Middle frontal gyrus (tissue), 1 donor: ENCODE measurements around the gene MMP23B.
"Not testable (repeated sequence)": the region's sequence is repeated elsewhere in the genome, so short reads cannot be mapped to it uniquely, and the experiment has no call there.

Experiments
- DNase-seq: peaks from one replicate; pipeline ENCODE4 v3.0.0-alpha.2; 2015; ENCODE audit warnings: low spot score; ENCODE audit errors: extremely low spot score

The MMP23B gene

DNA sequence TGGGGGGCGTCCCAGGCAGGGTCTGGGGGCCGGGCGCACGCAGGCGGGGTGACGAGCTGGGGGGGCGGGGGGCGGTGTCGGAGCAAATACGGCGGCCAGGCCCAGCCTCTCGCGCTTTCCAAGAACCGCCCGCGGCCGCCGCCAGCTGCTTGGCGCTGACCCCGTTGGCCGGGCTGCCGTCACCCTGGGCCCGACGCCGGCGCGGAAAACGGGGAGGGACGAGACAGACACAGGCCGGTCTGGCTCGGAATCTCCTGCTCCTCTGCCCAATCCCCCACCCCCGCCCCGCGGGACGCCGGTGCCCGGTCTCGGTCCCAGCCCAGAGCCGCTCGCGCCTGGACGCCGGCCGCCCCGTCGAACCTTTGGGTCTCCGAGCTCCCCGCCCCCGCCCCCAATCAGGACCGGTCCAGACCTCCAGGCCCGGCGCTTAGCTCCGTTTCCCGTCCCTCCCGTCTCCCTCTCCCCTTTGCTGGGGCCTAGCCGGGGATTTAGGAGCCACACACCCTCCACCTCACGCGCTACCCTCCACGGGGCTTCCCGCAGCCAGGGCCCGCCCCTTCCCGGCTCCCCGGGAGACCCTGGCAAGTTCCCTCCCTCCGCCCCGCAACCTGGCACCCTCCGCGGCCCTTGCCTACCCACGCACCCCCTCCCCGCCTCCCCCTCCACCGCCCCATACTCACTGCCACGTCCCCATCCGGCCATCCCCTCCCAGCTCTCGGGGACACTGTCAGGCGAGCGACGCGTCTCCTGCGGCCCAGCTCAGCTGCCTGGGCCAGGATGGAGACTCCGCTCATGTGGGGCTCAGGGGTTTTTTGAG is 800 bp upstream of the MMP23B start:
- DNase-seq: no peak

DNA sequence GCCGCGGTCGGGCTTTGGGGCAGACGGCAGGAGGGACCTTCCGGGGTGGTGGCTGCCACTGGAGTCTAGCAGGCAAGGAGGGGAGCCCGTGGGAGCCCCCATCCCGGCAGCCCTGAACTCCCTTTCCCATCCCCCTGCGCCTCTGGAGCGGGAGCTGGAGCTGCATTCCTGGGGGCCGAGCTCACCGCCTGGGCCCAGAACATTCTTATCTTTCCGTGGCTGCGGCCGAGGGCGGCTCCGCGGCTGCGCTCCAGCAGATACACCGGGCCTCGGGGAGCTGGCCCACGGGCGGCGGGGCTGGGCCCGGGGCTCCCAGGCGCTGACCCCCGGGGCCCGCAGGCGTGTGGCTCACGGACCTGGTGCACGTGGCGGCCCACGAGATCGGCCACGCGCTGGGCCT is 1.4 kb downstream of the MMP23B start:
- DNase-seq: not testable (repeated sequence)

DNA sequence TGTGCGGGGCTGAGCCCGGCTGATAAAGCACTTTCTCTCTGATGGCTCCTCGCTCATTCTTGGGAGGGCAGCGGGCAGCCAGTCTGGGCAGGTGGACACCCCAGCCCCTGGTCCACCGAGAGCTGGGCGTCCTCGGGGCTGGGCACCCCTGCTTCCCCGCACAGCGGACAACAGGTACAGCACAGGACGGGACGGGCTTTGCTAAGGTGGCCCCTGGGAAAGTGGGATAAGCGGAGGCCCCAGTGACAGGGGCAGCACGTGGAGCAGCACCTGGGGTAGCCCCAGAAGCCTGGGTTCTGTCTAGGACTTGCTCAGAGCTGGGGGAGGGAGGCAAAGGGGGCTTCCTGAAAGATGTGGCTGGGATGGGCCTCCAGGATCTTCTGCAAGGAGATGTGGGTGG is 2.6 kb downstream of the MMP23B start:
- not testable (repeated sequence) for DNase-seq

DNA sequence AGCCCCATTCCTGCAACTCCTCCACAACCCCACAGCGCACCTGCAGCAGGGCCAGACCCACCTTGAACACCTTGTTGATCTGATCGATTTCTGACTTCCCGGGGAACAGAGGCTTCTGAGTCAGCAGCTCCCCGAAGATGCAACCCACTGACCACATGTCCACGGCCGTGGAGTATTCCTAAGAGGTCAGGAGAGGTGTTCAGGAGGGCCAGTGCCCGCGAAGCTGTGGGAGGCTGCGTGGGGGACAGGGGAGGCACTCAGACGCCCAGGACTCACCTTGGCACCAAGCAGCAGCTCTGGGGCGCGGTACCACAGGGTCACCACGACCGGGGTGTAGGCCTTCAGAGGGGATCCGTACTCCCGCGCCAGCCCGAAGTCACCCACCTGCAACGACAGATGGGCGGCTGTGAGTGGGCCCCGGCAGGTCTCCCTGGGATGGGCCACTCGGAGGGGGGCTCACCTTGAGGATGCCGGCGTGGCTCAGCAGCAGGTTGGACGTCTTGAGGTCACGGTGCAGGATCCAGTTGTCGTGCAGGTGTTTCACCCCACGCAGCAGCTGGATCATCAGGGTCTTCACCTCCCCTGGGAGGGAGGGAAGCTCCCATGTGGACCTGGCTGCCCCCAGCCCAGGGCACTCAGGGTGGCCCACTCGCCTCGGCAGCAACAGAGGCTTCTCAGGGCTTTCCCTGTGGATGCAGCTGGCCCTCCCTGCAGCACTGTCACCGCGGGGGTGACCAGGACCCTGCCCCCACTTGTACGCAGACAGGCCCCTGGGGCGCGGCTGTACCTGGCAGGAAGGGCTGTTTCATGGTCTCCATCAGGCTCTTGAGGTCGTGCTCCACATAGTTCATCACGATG is 4.9 kb downstream of the MMP23B start:
- DNase-seq: not testable (repeated sequence)

DNA sequence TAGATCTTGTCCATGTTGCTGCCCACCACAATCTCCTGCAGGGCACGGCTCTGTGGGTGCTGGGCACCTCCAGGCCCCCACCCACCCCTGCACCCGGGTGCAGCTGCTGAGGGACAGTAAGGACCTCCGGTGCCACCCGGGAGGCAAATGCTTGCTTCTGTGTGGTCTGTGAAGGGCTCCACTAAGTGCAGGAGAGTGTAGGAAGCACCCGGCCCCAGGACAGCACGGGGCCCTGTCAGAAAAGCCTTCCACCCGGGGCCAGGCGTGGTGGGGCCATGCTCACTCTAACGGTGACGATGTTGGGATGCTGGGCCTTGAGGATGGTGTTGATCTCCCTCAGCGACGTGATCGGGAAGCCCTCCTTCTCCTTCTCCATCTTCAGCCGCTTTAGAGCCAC is 5.5 kb downstream of the MMP23B start:
- DNase-seq: not testable (repeated sequence)

DNA sequence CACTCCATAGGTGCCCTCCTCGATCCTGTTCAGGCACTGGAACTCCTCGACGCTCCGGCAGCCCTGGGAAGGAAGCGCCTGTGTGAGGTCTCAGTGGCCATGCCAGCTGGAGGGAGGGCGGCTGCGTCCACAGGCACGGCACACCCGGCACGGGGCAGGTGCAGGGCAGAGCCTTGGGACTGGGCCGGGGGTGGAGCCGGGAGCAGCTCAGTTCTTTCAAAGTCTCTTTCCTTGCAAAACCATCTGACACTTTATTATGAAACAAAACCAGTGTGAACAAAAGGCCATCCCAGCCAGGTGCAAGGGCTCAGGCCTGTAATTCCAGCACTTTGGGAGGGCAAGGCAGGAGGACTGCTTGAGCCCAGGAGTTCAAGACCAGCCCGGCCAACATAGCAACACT is 6.6 kb downstream of the MMP23B start:
- DNase-seq: not testable (repeated sequence)

DNA sequence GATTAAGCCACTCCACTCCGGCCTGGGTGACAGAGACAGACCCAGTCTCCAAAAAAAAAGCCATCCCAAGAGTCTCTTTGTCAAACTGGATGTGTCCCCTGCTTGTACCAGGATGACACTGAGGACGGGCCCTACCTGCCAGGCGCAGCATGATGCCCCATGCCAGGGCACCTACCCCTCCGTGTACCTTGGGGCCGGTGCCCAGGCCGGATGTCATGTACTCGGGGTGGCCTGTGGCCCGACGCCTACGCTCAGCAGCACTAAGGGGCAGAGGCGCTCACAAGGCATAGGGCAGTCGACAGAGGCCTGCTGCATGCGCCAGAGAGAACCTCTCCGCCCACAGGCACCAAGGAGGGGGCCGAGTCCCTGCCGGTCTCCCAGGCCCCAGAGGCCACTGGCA is 7.4 kb downstream of the MMP23B start:
- not testable (repeated sequence) for DNase-seq

DNA sequence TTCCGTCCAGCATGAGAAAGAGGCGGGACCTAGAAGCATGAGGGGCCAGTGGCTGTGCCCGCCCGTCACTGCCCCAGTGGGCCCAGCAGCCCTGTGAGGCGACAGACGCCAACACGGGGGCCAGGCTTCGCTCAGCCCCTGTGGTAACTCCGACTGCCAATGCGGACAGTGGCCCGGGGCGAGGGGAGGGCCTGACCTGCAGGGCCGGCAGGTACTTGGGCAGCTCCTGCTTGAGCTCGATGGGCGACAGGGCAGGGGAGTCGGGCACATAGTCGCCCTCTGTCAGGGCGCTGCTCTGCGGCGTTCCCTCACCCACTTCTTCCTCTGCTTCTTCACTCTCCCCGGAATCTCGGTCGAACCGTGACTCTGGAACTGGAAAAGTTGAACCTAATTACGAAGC is 8.1 kb downstream of the MMP23B start:
- not testable (repeated sequence) for DNase-seq

DNA sequence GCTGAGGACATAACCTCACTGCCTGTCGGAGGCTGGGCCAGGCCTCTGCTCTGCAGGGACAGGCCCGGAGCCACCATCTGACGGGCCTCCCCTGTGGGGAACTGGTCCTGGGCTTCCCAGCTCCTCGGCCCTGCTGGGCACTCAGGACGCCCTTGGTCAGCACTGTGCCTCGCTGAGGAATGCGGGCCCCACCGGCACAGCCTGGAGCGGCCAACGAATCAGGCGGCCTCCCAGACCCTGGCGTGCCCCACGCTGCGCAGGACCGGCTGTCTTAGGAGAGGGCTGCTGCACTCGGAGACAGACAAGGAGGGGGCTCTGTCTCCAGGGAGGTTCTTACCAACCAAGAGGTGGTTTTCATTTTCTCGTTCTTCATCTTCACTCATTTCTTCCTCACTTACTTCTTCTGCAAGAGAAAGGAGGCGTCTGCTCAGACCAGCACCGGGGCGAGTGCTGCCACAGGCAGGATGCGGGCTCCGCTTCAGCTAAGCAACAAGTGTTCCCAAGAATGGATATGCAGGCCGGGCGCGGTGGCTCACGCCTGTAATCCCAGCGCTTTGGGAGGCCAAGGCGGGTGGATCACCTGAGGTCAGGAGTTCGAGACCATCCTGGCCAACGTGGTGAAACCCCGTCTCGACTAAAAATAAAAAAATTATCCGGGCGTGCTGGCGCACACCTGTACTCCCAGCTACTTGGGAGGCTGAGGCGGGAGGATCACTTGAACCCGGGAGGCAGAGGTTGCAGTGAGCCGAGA is 8.9 kb downstream of the MMP23B start:
- DNase-seq: not testable (repeated sequence)

DNA sequence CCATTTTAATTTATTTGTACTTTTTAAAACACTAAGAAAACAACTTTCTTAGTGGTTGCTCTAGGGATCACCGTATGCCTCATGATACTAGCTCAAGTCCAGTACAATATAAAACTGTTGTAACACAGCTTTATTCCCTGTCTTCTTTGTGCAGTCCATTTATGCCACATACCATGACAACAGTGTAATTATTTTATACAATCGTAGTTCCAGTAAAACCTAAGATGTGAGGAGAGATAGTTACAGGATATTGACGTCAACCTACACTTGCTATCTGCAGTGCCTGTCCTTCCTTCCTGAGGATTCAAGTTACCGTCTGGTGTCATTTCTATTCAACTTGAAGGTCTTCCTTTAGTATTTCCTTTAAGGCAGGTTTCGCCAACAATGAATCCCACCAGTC is 14.4 kb downstream of the MMP23B start:
- DNase-seq: not testable (repeated sequence)

DNA sequence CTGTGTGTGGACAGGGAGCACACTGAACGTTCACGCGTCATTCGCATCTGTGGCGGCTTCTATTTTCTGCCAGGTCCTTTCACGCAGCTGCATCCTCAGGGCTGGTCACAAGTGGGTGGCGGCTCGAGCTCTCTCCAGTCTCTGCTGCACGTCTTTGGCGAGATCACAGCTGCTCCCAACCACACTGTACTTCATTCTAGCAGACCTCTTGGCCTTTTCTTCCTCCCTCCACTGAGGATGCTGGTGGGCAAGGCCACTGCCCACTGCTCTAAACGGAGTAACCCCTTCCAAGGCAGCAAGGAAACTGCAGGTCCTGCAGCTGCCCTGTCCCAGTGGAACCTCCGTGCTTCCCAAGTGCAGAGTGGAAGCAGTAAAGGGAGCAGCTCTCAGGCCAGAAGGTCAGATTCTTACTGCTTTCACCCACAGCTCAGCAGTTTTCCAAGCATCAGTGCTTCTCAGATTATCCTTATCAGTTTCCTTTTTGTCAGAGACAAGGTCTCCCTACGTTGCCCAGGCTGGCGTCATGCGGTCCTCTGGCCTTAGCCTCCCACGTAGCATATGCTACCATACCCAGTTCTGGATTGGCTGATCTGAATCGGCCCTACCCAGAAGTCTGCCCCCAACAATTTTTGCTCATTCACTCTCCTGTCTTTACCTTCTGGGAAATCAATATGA is 15.7 kb downstream of the MMP23B start:
- not testable (repeated sequence) for DNase-seq

DNA sequence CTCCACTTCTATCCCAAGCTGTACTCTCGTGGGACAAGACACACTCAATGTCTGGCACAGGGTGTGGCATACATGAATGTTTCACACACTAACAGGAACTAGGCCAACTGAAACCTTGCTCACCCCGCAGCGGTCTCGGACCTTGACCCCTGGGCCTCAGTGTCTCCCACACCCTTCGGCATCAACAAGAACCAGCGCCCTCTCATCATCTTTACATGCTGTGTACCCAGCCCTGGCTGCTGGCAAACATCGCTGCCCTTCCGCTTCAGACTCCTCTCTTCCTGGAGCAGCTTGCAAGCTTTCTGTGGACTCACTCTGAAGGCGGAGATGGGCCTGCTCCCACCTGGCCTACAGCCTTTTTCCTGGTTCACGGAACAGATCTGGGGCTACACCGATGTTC is 16.3 kb downstream of the MMP23B start:
- not testable (repeated sequence) for DNase-seq

DNA sequence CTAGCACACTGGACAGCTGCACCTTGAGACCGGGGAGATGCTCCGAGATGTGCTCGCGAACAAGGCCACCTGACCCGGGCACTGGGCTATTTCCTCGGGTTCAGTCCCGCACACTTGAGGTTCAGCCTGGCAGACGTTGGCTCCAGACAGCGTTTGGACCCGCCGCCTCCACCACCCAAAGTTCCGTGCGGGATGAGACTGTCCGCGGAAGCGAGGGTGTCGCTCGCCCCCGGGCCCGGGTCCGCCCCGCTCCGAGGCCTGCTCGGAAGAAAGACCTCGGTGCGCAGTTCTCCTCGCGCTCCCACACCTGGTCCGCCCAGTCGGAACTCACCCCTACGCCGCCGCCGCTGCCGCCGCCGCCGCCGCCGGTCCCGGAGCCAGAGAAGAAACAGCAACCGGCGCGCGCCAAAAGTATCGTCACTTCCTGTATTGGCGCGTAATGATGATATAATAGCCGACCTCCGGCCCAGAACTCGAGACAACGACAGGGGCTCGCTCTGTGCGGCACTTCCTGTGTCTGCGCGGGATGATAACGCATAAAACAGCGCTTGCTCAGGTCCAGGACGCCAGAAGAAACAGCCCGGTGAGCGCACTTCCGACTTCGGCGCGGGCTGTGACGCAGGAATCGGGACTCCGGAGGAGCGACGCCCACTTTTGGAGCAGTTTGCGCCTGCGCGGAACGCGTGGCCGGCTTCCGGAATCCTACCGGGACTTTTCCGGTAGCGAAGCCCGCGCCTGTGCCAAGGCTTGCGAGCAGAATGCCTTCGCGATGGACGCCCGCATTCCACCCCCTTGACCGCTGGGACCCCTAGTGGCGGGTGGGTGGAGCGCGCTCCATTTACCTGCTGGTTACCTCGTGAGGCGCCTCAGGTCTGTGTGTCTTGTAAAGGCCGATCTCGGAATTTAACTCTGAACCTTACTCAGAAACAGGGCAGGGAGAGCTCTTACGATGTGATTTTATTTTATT is 26.9 kb downstream of the MMP23B start, which contains the start of gene CDK11B:
Gene CDK11B (minus strand): TSS at position 422 of the 967 bp plus-strand sequence. CDS start 1,519 bp downstream, outside the sequence.
- DNase-seq: peak; percentile 91

DNA sequence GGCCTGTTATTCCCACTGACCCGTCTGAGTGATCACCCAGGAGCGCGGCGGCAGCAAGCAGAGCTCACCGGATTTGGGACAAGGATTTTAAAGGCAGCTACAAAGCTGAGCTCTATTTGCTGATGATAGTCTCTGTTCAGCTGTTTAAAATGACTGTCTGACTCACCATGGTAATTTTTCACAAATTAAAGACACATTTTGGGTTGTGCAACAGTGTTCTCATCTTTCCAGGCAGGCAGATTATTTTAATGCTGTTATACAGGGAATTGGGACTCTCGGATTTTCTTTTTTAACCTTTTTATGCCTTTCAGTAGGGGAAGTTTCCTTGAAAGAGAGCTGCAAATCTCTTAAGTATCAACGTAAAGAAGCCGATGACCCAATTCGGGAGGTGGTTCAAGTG is 30.4 kb downstream of the MMP23B start:
- DNase-seq: not testable (repeated sequence)

DNA sequence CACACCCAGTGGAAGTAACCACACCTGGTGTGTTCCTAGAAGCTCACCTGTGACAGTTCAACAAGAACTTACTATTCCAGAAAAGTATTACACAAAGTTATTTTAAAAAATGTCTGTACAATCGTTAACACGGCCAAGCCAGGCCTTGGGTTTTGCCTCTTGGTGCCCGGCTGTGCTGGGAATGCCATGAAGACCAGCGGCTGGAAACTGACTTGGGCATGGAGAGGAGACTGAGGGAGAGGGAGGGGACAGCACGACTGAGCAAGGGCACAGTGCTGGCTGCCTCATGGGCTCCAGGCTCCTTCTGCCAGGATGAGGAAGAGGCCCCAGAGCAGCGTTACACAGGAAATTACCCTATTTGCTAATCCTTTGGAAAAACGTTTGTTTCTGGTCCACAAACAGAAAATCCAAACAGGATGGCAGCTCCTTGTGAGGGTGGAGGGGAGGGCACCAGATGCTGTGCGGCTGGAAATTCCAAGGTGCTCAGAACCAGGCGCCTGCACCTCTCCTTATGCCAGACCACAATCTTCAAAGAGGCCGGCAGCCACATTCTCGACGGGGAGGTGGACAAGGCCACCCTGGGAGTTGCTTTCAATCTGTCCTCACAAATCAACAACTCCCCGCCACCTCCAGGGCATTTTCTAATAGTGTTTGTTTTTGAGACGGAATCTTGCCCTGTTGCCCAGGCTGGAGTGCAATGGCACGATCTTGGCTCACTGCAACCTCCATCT is 31.0 kb downstream of the MMP23B start:
- not testable (repeated sequence) for DNase-seq

DNA sequence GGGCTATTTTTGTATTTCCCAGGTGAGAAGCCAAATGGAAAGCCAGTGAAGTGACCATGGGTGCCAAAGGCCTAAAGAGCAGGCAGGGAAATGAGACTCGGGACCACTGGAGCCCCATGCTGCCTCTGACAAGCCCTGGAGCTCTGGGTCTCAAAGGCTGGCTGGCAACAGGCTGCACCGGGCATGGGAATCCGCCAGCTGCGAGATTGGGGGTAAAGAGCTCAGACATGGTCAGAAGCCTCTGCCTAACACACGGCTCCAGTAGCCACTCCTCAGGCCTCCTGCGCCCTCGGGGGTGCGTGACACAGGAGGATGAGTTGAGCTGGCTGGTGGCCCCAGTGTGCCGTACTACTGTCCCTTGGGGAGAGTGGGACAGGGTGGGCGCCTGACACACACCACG is 32.3 kb downstream of the MMP23B start:
- DNase-seq: not testable (repeated sequence)

DNA sequence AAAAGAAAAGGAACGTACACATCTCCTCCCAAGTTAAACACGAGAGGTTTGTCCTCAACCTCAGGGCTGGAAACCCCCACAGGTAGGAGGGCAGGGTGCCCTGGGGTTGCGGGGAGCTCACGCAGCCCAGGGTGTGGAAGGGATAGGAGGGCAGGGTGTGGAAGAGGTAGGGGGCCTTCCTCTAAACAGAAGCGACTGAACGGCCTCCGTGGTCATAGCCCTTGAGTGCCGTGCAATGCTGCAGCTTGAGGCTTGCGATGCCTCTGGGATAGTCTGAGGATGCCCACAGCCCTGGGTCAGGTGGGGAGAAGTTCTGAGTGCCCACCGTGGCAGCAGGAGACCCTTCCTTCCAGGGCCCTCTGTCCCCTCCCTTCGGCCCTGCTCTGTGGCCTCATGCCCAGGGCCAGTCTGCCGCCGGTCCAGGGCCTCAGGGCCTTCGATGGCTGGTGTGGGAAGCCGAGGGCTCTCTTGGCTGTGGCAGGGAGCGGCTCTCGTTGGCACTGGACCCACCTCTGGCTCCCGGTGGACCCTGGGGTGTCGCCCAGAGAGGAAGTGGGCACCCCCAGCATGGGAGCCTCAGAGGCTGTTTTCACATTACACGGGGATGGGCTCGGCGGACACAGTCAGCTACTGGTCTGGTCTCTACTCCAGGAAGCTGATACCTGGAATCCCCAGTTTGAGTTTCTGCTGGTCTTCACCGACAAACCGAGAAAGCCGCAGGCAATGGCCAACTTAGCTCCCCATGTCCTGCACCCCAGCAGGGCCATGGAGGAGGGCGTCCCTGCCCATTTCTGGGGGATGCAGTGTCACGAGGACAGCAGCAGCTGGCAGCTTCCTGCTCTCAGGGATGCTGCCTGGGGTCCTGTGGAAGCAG is 33.2 kb downstream of the MMP23B start:
- no peak for DNase-seq

DNA sequence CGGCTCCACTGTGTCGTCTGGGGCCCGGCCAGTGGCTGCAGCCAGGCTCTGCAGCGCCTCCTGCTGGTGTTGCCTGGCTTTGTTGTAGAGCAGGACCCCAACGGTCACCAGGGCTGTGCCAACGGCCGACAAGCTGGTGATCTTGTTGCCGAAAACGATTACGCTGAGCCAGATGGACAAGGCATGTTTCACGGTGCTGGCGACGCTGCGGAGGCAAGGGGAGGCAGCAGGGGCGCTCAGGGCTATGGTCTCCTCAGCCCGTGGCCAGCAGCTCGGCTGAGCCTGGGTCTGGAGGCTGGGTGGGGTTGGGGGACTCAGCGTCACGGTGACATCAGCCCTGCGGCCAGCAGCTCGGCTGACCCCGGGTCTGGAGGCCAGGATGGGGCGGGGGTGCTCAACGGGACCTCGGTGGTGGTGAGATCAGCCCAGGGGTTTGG is 33.9 kb downstream of the MMP23B start:
- DNase-seq: no peak
